Measurements from ENCODE around the gene GLG1.
"Not testable (repeated sequence)": the region's sequence is repeated elsewhere in the genome, so short reads cannot be mapped to it uniquely, and the experiment has no call there.

The GLG1 gene

GRCh38 chr16:74400238-74400637, 206.7 kb downstream of the GLG1 start:
- DNase-seq, result not testable (repeated sequence)

GRCh38 chr16:74398212-74398895, 208.6 kb downstream of the GLG1 start:
- not testable (repeated sequence) for DNase-seq

Measured in NCI-H226 (cell line).